Activated CD8-positive, alpha-beta memory T cell treated with anti-CD3 and anti-CD28 coated beads for 4 hours (primary cell): Measurements from ENCODE around the gene YBX3.

Source experiments
- DNase-seq, 2 donors: peaks; one replicate each; pipeline ENCODE4 v3.0.0-alpha.2; 2020; ENCODE audit warnings: low read depth in 2 of 2

YBX3 gene

GRCh38 chr12:10721651-10722501 lies 1.2 kb downstream of the YBX3 start:
- peak; percentile 29 to 48 for DNase-seq

- DNase-seq: no peak
Observed at GRCh38 chr12:10720974-10721650, 2.0 kb downstream of the YBX3 start.

GRCh38 chr12:10719482-10719881 lies 3.6 kb downstream of the YBX3 start:
- no peak for DNase-seq

GRCh38 chr12:10718279-10718821 lies 4.8 kb downstream of the YBX3 start:
- DNase-seq: no peak

- no peak for DNase-seq
Observed at GRCh38 chr12:10717410-10717809, 5.7 kb downstream of the YBX3 start.

GRCh38 chr12:10716704-10717315 lies 6.3 kb downstream of the YBX3 start:
- no peak for DNase-seq

- no peak for DNase-seq
Observed at GRCh38 chr12:10716277-10716676, 6.8 kb downstream of the YBX3 start.

- no peak for DNase-seq
Observed at GRCh38 chr12:10715491-10715890, 7.6 kb downstream of the YBX3 start.

GRCh38 chr12:10709808-10710207 lies 13.3 kb downstream of the YBX3 start:
- no peak for DNase-seq

GRCh38 chr12:10708862-10709261 lies 14.3 kb downstream of the YBX3 start:
- no peak for DNase-seq

GRCh38 chr12:10705655-10706054 lies 17.5 kb downstream of the YBX3 start:
- DNase-seq: no peak

- DNase-seq: no peak
Observed at GRCh38 chr12:10701843-10702242, 21.3 kb downstream of the YBX3 start.

GRCh38 chr12:10701131-10701681 lies 21.9 kb downstream of the YBX3 start:
- DNase-seq: peak in 1 of 2 donors; percentile 38

GRCh38 chr12:10700581-10700980 lies 22.5 kb downstream of the YBX3 start:
- no peak for DNase-seq

- DNase-seq: no peak
Observed at GRCh38 chr12:10697862-10698261, 25.3 kb downstream of the YBX3 start.

GRCh38 chr12:10697156-10697555 lies 26.0 kb downstream of the YBX3 start:
- DNase-seq: no peak

- DNase-seq: no peak
Observed at GRCh38 chr12:10690906-10691305, 32.2 kb downstream of the YBX3 start.

GRCh38 chr12:10689146-10689545 lies 34.0 kb downstream of the YBX3 start:
- DNase-seq: no peak

- DNase-seq: no peak
Observed at GRCh38 chr12:10688042-10688441, 35.1 kb downstream of the YBX3 start.

- DNase-seq: peak; percentile 42 to 45
Observed at GRCh38 chr12:10673659-10674384, 49.3 kb downstream of the YBX3 start, which contains the start of gene STYK1. STYK1 (minus strand) TSS chr12:10674052; CDS start chr12:10634618, 39,434 bp downstream.

GRCh38 chr12:10672231-10672868 lies 50.8 kb downstream of the YBX3 start:
- DNase-seq: no peak
